M059J (cell line): Measurements from ENCODE around the gene HBA1. TPM values are rescaled to one million over a fixed set of nuclear protein-coding genes. Genes with fewer than 3 reads are reported as not detected.
"Not testable (repeated sequence)": the region's sequence is repeated elsewhere in the genome, so short reads cannot be mapped to it uniquely, and the experiment has no call there.

Experiments
- DNase-seq: peaks from one replicate; pipeline ENCODE4 v3.0.0-alpha.2; 2012; ENCODE audit warnings: low read depth
- total RNA-seq: library from RNA; depleted of rRNA; stranded (reverse); fragments of >200 nt; shearing (Covaris generic); gene quantifications from 2 replicates; pipeline ENCODE4 v1.2.3, GENCODE V29; 2014

HBA1 gene
- total RNA-seq, 1 experiment from 2014 or later = not detected

DNA sequence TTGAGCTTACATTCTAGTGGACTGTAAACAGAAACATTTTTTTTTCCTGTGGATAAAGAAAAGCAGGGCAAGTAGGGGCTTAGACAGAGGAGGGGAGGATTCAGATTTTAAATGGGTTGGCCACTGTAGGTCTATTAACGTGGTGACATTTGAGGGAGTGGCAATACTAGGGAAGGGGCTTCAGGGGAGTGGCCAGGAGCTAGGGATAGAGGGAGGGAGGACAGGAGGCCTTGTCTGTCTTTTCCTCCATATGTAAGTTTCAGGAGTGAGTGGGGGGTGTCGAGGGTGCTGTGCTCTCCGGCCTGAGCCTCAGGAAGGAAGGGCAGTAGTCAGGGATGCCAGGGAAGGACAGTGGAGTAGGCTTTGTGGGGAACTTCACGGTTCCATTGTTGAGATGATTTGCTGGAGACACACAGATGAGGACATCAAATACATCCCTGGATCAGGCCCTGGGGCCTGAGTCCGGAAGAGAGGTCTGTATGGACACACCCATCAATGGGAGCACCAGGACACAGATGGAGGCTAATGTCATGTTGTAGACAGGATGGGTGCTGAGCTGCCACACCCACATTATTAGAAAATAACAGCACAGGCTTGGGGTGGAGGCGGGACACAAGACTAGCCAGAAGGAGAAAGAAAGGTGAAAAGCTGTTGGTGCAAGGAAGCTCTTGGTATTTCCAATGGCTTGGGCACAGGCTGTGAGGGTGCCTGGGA lies 17.2 kb upstream of the HBA1 start:
- no peak for DNase-seq

GRCh38 chr16:160242-160641 lies 16.2 kb upstream of the HBA1 start:
- DNase-seq = not testable (repeated sequence)

- DNase-seq = no peak
These were observed 15.7 kb upstream of the HBA1 start for GRCh38 chr16:160691-161190.

DNA sequence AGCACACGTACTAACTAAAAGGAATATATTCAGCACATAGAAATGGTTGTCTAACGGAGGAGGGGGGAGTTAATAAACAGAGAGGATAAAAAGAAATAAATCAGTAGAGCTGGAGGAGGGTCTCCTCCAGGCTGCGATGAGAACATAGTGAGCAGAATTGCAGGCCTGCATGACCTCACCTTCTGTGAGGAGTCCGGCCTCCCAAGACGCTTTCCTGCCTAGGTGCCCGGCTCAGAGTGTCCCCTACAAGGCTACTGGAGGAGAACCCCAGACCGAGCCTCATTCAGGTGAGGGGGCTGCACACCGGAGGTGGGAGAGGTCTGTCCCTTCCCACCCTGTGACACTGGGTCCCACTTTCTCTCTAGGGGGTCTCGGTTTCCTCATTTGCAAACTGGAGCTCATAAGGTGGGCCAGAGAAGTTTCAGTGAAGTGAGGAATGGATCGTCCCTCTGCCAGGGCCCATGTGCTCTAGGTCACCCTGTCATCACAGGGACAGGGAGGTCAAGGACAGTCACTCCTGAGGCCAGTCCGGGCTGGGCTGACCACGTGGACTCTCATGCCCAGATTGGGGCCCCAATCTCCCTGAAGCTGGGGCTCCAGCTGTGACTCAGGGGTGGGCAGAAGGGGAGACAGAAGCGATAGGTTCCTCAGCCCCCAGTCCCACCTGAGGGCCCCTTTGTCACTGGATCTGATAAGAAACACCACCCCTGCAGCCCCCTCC lies 14.0 kb upstream of the HBA1 start:
- no peak for DNase-seq

GRCh38 chr16:163139-163538 lies 13.3 kb upstream of the HBA1 start:
- DNase-seq = not testable (repeated sequence)

- not testable (repeated sequence) for DNase-seq
These were observed 12.8 kb upstream of the HBA1 start for GRCh38 chr16:163696-164095.

GRCh38 chr16:164134-164823 lies 12.2 kb upstream of the HBA1 start:
- not testable (repeated sequence) for DNase-seq

- no peak for DNase-seq
These were observed 11.5 kb upstream of the HBA1 start for GRCh38 chr16:164827-165538.

DNA sequence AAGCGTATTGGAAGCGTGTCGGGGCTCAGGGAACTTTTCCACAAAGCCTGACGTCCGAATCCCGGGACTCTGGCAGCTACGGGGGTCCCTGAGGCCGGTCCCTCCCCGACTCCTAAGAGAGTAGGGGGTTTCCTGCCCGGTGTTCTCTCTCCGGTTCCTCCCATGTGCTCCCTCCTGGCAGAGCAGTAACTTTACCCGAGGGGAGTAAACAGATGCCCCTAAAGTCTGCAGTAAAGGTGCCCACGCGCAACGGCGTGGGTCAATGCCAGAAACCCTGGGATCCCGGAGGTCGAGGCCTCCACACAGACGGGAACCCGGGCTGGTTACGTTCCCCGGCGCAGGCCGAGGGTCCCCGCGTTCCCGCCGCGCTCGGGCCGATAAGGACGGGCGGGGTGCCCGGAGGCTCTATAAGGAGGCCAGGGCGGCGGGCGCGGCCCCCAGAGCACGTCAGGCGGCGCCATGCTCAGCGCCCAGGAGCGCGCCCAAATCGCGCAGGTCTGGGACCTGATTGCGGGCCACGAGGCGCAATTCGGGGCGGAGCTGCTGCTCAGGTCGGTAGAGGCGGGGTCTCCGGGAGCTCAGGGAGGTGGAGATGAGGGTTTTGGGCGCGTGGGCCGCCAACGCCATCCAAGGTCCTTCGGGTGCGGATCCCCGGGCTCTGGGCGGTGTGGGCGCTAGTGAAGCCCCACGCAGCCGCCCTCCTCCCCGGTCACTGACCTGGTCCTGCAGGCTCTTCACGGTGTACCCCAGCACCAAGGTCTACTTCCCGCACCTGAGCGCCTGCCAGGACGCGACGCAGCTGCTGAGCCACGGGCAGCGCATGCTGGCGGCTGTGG lies 10.7 kb upstream of the HBA1 start, which contains the start of gene HBM:
Gene HBM (plus strand): TSS at position 440 of the 836 bp plus-strand sequence. CDS start 20 bp downstream, at position 460.
- DNase-seq = no peak

DNA sequence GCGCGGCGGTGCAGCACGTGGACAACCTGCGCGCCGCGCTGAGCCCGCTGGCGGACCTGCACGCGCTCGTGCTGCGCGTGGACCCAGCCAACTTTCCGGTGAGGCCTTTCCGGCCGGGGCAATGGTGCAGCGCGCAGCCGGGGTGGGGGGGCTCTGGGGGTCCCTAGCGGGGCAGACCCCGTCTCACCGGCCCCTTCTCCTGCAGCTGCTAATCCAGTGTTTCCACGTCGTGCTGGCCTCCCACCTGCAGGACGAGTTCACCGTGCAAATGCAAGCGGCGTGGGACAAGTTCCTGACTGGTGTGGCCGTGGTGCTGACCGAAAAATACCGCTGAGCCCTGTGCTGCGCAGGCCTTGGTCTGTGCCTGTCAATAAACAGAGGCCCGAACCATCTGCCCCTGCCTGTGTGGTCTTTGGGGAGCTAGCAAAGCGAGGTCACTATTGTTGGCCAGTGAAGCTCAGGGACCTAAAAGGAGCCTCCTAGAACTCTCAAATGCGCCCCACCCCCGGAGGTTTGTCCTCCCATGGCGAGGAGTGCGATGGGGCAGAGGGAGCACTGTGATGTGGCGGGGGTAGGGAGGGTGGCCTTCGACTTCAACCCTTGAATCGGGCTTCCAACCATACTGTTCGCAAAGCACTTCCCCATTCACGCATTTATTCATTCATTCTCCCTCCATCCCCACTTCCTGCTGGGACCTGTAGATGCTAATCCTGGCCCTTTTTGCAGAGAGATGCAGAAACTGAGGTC lies 9.9 kb upstream of the HBA1 start:
- no peak for DNase-seq

GRCh38 chr16:167122-167690 lies 9.3 kb upstream of the HBA1 start:
- no peak for DNase-seq

- DNase-seq = no peak
These were observed 8.1 kb upstream of the HBA1 start for GRCh38 chr16:168424-168823.

GRCh38 chr16:169014-169413 lies 7.5 kb upstream of the HBA1 start:
- DNase-seq = no peak

GRCh38 chr16:170088-170507 lies 6.4 kb upstream of the HBA1 start:
- not testable (repeated sequence) for DNase-seq

DNA sequence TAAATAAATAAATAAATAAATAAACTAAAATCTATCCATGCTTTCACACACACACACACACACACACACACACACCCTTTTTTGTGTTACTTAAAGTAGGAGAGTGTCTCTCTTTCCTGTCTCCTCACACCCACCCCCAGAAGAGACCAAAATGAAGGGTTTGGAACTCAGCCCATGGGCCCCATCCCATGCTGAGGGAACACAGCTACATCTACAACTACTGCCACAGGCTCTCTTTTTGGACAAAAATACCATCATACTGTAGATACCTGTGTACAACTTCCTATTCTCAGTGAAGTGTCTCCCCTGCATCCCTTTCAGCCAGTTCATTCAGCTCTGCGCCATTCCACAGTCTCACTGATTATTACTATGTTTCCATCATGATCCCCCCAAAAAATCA lies 5.7 kb upstream of the HBA1 start:
- no peak for DNase-seq

GRCh38 chr16:172374-172941 lies 4.0 kb upstream of the HBA1 start, which contains the start of gene HBA2:
Gene HBA2, plus strand, starts transcription at chr16:172876. Its CDS starts 37 bp downstream, at chr16:172913.
- not testable (repeated sequence) for DNase-seq

GRCh38 chr16:173211-173854 lies 3.1 kb upstream of the HBA1 start:
- not testable (repeated sequence) for DNase-seq

DNA sequence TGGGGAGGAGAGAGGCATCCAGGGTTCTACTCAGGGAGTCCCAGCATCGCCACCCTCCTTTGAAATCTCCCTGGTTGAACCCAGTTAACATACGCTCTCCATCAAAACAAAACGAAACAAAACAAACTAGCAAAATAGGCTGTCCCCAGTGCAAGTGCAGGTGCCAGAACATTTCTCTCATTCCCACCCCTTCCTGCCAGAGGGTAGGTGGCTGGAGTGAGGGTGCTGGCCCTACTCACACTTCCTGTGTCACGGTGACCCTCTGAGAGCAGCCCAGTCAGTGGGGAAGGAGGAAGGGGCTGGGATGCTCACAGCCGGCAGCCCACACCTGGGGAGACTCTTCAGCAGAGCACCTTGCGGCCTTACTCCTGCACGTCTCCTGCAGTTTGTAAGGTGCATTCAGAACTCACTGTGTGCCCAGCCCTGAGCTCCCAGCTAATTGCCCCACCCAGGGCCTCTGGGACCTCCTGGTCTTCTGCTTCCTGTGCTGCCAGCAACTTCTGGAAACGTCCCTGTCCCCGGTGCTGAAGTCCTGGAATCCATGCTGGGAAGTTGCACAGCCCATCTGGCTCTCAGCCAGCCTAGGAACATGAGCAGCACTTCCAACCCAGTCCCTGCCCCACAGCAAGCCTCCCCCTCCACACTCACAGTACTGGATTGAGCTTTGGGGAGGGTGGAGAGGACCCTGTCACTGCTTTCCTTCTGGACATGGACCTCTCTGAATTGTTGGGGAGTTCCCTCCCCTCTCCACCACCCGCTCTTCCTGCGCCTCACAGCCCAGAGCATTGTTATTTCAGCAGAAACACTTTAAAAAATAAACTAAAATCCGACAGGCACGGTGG lies 2.3 kb upstream of the HBA1 start:
- DNase-seq = not testable (repeated sequence)
